Measurements from ENCODE around the gene EMX1. TPM values are rescaled to one million over a fixed set of nuclear protein-coding genes. Genes with fewer than 3 reads are reported as not detected.
A peak's percentile ranks its signal among the peaks of the same experiment; 100 is the strongest.
"Not testable (repeated sequence)": the region's sequence is repeated elsewhere in the genome, so short reads cannot be mapped to it uniquely, and the experiment has no call there.

The EMX1 gene
- total RNA-seq, 2 experiments from 2014 or later, result not detected

DNA sequence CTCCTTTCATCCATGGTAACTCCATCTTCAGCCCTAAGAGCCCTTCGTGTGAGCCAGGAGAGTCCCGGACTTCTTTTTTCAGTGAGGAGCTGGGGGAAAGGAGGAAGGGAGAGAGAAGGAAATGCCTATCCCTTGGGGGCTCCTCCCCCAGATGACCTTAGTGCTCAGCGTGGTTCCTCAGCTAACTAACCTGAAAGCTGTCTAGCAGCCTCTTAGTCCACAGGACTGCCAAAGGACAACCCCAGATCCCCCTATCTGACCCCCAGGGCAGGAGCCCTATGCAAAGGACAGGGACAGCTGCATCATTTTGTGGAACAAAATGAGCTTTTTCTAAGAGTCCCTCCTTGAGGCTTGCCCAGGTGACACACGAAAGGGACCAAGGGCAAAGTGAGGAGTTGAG, 22.2 kb upstream of the EMX1 start:
- peaks cover 3% of the 10 kb centered on the region for H3K36me3 Mint-ChIP-seq
- no peak overlapping the region for H3K27ac Mint-ChIP-seq
- no peaks in the 10 kb centered on the region for H3K4me1 Mint-ChIP-seq
- DNase-seq, result no peak
- peaks cover 54% of the 10 kb centered on the region for H3K27me3 Mint-ChIP-seq
- no peak overlapping the region for H3K4me3 Mint-ChIP-seq
- H3K9me3 Mint-ChIP-seq, result no peaks in the 10 kb centered on the region

DNA sequence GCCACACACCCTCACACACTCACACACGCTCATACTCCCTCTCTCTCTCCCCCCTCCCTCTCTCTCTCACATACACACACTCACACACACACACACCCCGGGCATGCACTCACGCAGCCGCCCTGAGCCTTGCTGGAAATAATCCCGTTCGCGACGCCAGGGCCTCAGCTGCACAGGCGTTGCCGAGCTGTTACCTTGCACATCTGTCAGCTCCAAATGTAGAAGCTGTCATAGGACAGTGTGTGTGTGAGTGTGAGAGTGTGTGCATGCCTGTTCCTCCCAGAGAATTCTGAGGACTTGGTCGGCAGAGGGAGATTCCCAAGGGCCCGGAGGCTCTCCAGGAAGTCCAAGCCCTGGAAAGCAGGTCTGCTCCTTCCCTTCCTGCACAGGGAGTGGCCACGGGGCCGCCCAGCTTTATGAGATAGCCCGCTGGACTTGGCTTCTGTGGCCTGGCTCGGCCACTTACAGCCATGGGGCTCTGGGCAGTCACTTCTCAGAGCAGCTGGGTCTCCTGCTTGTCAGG, 21.5 kb upstream of the EMX1 start:
- Mint-ChIP-seq H3K36me3 (peaks cover 3% of the 10 kb centered on the region), H3K27me3 (peaks cover 51% of the 10 kb centered on the region), H3K9me3 (no peaks in the 10 kb centered on the region), H3K4me1 (no peaks in the 10 kb centered on the region), H3K4me3 (no peak overlapping the region), H3K27ac (no peak overlapping the region)
- no peak for DNase-seq

DNA sequence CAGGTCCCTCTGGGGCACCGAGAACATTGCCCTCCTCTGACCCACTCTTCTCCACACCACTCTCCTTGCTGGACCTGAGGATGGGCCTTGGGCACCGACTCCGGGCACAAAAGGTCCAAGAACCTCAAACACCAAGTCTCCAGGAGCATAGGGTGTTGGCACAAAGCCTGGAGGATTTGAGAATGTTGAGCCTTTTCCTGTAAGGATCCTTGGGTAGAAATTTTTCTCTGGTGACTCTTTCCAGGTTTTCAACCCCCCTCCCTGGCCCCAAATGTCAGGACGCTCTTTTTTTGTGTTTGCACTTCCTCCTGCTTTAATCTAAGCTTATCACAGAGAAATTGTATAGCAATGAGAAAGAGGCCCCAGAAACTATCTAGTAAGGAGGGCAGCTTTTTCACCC, 20.9 kb upstream of the EMX1 start:
- Mint-ChIP-seq H3K9me3 (no peaks in the 10 kb centered on the region), H3K27me3 (peaks cover 48% of the 10 kb centered on the region), H3K36me3 (peaks cover 3% of the 10 kb centered on the region), H3K4me1 (no peaks in the 10 kb centered on the region), H3K27ac (no peak overlapping the region), H3K4me3 (no peak overlapping the region)
- no peak for DNase-seq

DNA sequence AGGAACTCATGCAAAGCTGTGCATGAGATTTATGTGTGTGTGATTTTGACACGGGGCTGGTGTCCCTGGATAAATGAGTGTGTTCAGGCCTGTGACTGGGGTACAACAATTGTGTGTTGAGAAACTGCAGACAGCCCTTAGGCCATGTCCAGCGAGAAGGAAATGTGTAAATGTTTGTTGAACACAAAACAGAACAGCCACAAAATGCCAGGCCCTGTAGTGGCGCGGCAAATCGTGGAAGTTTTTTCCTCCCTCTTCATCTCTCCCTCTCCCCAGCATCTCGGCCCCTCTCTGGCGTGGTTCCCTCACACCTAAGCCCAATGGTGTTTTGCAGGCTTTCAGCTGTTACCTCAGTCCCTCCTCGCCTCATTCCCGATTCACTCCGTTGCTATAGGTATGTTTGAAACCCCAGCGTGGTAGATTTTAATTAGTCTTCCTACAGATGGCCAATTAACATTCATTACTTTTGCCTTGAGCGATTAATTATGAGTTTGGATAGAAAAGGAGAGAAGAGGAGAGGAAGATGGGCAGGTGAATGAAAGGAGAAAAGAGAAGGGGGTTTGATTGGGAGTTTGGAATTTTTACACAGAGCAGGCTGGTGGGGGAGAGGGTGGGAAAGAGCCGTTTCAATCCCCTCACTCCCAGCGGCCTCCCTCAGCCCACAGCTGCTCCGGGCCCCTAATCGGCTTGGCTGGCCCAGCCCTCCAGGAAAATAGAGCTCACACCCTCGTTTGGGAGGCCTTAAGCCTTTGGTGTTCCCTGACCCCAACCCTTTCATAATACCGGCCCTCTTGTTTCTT, 19.3 kb upstream of the EMX1 start:
- H3K4me1 Mint-ChIP-seq, result no peaks in the 10 kb centered on the region
- H3K36me3 Mint-ChIP-seq, result no peaks in the 10 kb centered on the region
- DNase-seq, result no peak
- H3K9me3 Mint-ChIP-seq, result no peaks in the 10 kb centered on the region
- H3K4me3 Mint-ChIP-seq, result no peak overlapping the region
- H3K27me3 Mint-ChIP-seq, result peaks cover 48% of the 10 kb centered on the region
- H3K27ac Mint-ChIP-seq, result no peak overlapping the region

DNA sequence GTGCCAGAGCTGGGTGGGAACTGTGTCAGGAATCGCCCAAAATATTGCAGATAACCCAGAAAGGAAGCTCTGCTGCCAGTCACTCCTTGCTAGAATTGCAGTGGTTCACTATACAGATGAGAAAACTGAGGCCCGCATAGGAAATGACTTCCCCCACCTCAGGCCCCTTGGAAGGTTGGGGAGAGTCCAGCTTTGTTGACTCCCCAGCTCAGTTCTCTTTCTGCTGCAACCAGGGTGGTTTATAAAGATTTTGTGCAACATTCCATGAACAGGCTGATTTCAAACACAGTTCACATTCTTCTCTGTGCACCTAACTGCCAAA, 18.8 kb upstream of the EMX1 start:
- Mint-ChIP-seq H3K9me3 (no peaks in the 10 kb centered on the region), H3K36me3 (no peaks in the 10 kb centered on the region), H3K4me3 (no peak overlapping the region), H3K27me3 (peaks cover 47% of the 10 kb centered on the region), H3K27ac (no peak overlapping the region), H3K4me1 (no peaks in the 10 kb centered on the region)
- DNase-seq, result no peak

DNA sequence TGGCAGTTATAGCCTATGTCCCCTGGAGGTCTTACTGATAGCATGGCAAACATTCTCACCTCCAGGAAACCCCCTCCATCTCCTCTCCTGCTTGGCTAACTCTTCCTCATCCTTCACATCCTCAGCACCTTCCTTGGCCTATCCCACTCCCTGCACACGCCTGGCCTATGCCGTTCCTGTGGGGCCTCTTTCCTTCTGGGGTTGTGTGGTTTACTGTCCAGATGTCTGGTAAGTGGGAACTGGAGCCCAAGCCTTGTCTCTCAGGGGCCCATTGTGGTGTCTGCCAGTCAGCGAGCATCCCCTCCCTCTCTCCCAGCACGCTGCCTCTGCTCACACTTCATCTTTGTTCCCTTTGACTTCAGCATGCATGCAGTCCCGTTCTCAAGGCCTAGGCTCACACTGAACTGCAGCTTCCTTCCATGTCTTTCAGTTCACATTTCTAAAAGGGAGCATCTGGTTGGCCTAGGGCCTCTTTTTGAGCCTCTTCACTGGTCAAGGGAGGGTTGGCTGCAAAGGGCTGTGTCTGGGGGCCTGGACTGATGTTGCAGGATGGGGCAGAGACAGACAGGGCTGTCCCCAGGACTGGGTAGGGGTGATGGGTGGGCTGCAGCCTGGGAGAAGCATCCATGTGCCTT, 17.0 kb upstream of the EMX1 start:
- H3K4me3 Mint-ChIP-seq, result no peak overlapping the region
- peaks cover 47% of the 10 kb centered on the region for H3K27me3 Mint-ChIP-seq
- no peaks in the 10 kb centered on the region for H3K4me1 Mint-ChIP-seq
- H3K27ac Mint-ChIP-seq, result no peak overlapping the region
- no peaks in the 10 kb centered on the region for H3K9me3 Mint-ChIP-seq
- no peaks in the 10 kb centered on the region for H3K36me3 Mint-ChIP-seq
- DNase-seq, result no peak

DNA sequence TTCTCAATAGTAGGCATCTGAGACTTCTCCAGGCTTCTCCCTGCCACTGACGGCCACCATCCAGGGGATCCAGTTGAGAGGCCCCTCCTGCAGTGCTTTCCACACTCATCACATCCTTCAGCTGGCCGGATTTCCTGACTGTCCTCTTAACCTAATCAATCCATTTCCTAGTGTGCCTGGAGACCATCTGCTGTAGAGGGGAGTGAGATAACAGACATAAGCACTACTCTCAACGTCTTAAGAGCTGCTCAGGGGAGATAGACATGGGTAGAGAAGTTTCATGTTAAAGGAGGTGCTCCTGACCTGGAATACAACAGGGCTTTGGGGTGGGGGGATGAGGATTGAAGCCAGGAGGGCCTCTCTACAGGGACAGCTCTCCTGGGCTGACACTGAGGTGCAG, 15.9 kb upstream of the EMX1 start:
- H3K27ac Mint-ChIP-seq, result no peak overlapping the region
- no peak for DNase-seq
- H3K27me3 Mint-ChIP-seq, result peaks cover 48% of the 10 kb centered on the region
- H3K4me1 Mint-ChIP-seq, result no peaks in the 10 kb centered on the region
- no peak overlapping the region for H3K4me3 Mint-ChIP-seq
- no peaks in the 10 kb centered on the region for H3K36me3 Mint-ChIP-seq
- H3K9me3 Mint-ChIP-seq, result no peaks in the 10 kb centered on the region

DNA sequence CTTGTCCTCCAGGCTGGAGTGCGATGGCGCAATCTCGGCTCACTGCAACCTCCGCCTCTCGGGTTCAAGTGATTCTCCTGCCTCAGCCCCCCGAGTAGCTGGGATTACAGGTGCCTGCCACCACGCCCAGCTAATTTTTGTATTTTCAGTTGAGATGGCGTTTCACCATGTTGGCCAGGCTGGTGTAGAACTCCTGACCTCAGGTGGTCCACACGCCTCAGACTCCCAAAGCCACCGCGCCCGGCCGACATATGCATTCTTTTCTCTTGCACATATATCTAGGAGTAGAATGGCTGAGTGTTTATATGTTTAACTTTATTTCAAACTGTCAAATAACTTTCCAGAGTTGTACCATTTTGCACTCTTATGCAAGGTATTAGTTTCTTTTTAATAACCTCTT, 9.9 kb upstream of the EMX1 start:
- DNase-seq, H3K4me1 Mint-ChIP-seq, H3K9me3 Mint-ChIP-seq, H3K36me3 Mint-ChIP-seq, H3K27ac Mint-ChIP-seq, H3K4me3 Mint-ChIP-seq: not testable (repeated sequence)
- H3K27me3 Mint-ChIP-seq, result peaks cover 79% of the 10 kb centered on the region

DNA sequence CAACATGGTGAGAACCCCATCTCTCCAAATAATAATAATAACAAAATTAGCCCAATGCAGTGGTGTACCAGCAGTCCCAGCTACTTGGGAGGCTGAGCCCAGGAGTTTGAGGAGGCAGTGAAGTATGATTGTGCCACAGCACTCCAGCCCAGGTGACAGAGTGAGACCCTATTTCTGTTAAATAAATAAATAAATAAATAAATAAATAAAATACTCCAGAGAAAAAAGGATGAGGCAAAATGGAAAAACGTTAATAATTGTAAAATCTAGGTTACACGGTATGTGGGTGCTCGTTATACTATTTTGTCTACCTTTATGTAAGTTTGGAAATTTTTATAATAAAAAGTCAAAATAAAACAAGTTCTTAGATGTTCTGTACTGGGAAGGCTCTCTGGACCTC, 8.6 kb upstream of the EMX1 start:
- Mint-ChIP-seq H3K27ac (no peak overlapping the region), H3K4me3 (no peak overlapping the region), H3K36me3 (no peaks in the 10 kb centered on the region), H3K4me1 (no peaks in the 10 kb centered on the region), H3K27me3 (peaks cover 78% of the 10 kb centered on the region), H3K9me3 (no peaks in the 10 kb centered on the region)
- DNase-seq, result no peak

DNA sequence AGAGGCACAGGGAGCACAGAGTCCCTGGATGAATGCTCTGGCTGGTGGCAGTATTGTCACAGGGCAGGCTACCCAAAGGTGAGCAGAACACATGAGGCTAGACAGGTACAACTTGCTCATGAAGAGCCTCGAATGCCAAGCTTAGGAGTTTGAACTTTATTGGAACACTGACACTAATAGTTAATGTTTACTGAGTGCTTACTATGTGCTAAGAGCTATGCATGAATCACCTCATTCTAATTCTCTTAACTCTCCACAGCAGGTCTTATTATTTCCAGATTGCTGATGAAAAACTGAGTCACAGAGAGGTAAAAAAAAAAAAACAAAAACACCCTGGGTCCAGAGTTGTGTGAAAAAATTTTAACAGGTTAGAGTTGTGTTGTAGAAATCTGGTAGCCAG, 6.1 kb upstream of the EMX1 start:
- Mint-ChIP-seq H3K27ac (no peak overlapping the region), H3K27me3 (peaks cover 84% of the 10 kb centered on the region), H3K36me3 (no peaks in the 10 kb centered on the region), H3K4me1 (peaks cover 14% of the 10 kb centered on the region), H3K4me3 (no peak overlapping the region), H3K9me3 (no peaks in the 10 kb centered on the region)
- no peak for DNase-seq

DNA sequence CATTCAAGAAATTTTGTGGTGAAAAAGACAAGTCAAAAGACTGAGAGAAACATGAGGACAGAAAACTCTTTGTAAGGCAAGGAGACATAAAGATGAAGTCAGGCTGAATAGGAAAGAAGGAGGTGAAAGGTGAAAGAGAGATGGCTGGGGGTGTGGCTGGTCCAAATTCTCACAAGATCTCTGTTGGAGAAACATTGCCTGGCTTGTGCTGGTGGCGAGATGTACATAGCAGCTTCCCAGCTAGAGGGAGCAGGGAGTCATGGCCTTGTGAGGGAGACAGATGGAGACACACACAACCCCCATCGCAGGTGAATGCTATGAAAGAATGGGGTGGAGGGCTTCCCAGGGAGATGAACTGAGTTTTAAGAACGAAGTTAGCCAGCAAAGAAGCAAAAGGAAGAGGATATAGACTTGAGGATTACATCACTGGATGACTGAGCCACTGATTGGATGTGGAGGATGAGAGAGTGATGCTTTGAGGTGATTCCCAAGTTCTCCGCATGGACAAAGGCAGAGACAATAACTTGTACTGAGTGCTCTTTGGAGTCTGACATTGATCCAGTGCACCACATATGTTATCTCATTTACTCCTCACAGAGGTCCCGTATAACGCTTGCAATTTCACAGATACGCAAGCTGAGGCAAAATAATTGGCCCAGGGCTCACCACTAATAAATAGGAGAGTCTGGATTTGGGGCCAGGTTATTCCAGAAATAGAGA, 3.7 kb upstream of the EMX1 start:
- H3K27me3 Mint-ChIP-seq, result peaks cover 81% of the 10 kb centered on the region
- no peaks in the 10 kb centered on the region for H3K36me3 Mint-ChIP-seq
- H3K27ac Mint-ChIP-seq, result no peak overlapping the region
- H3K9me3 Mint-ChIP-seq, result no peaks in the 10 kb centered on the region
- no peak overlapping the region for H3K4me3 Mint-ChIP-seq
- DNase-seq, result no peak
- peaks cover 22% of the 10 kb centered on the region for H3K4me1 Mint-ChIP-seq

DNA sequence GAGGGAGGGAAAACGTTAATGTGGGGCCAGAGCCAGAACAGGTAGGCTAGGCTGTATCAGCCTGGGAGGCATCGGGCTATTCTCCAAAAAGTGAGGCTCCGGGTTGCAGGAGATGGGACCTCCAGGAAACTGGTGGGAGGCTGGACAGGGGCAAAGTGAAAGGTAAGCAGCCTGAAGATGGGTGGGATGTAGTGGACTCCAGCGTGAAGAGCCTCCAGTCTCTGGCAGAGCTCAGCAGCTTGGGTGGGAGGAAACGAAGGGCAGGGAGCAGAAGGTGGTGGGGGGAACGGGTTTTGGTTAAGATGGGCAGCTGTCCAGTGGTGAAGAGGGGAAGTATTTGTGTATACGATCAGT, 3.1 kb upstream of the EMX1 start:
- no peaks in the 10 kb centered on the region for H3K36me3 Mint-ChIP-seq
- no peak for DNase-seq
- H3K9me3 Mint-ChIP-seq, result no peaks in the 10 kb centered on the region
- H3K27me3 Mint-ChIP-seq, result peaks cover 83% of the 10 kb centered on the region
- no peak overlapping the region for H3K4me3 Mint-ChIP-seq
- H3K4me1 Mint-ChIP-seq, result peaks cover 23% of the 10 kb centered on the region
- no peak overlapping the region for H3K27ac Mint-ChIP-seq

DNA sequence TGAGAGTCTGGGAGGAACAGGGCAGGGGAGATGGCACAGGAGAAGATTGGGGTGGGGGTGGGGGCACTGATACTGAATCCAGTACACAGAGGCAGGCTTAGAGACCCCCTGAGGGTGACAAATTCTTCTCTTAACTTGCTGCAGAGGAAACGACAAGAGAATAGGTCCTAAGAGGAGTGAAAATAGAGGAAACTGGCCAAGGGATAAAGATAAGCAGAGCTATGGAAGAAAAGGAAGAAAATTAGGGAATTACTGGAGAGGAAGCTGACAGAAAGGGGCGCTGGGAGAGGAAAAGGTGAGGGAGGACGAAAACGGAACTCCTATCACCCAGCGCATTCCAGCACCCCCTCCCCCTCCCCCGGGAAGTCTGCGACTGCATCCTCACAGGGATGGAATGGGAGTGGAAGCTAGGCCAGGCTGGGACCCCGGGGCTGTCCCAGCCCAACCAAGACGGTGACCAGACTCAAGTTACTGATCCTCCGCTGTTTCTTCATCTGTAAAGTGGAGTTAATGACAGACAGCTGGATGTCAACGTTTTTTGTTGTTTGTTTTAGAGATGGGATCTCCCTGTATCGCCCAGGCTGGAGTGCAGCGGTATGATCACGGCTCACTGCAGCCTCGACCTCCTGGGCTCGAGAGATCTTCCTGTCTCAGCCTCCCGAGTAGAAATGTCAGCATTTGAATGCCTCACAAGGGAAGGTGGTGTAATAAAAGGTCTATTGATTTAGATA, 2.6 kb upstream of the EMX1 start:
- Mint-ChIP-seq H3K4me1 (peaks cover 26% of the 10 kb centered on the region), H3K27me3 (peaks cover 83% of the 10 kb centered on the region), H3K27ac (no peak overlapping the region), H3K36me3 (no peaks in the 10 kb centered on the region), H3K4me3 (peak overlapping the region; percentile 57), H3K9me3 (no peaks in the 10 kb centered on the region)
- DNase-seq, result no peak

DNA sequence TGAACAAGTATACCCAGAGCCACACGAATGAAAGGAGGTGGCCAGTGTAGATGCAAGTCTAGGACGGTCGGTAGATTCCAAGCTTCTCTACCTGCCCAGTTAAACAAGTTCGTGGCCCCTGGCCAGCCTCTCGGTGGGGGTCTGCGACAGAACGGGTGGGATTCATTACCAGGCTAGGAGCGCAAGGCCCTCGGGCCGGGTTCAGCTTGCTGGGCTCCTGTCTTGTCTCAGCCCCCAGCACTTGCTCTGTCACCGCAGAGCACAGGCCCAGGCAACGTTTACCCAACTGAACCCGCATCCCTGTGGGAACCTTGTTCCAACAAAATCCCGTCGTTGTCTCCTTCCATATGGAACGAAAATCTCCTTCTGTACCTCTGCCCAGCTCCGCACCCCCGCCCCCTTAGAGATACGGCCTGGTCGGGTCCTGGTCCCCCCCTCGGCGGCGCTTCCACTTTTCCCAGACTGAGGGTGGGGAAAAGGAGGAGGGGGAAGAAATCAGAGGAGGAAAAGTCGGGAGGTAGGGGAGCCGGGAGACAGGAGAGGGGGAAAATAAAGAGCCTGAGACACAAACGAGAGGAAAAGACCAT, 1.9 kb upstream of the EMX1 start:
- H3K4me3 Mint-ChIP-seq, result peak overlapping the region; percentile 57
- no peaks in the 10 kb centered on the region for H3K36me3 Mint-ChIP-seq

More for the DNA sequence above, 1.9 kb upstream of the EMX1 start:
- Mint-ChIP-seq H3K27ac (no peak overlapping the region), H3K27me3 (peaks cover 82% of the 10 kb centered on the region), H3K9me3 (no peaks in the 10 kb centered on the region), H3K4me1 (peaks cover 26% of the 10 kb centered on the region)
- no peak for DNase-seq
